GM12865 (cell line): Measurements from ENCODE around the gene INVS.

Experiments
- DNase-seq: peaks from one replicate; pipeline ENCODE4 v3.0.0; 2010; ENCODE audit warnings: low read depth
- H3K4me3 ChIP-seq: 2 replicates; pipeline ENCODE4 v1.5.1; 2011; ENCODE audit warnings: mild to moderate bottlenecking, low read depth, low read length, control low read depth
- TF ChIP-seq, protein P1 (sequence below): IDR thresholded peaks from 2 replicates; pipeline ENCODE4 v1.5.1; 2011; ENCODE audit warnings: low read length, control low read depth, low read depth, inconsistent platforms; ENCODE audit not compliant: insufficient read depth; ENCODE audit errors: missing control alignments

INVS gene

DNA sequence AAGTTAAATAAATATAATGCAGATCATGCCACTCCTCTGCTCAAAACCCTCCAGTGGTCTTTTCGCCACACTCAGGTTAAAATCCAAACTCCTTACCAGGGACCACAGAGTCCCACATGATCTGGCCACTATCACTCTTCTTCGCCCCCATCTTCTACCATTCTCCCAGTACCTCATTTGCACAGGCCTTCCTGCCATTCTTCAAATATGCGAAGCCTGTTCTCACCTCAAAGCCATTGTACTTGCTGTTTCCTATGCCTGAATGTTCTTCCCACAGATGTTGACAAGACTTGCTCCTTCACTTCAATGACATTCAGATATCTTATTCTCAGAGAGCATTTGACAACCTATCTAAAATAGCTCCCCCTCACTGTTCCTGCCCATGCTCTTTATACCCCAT is 242.8 kb downstream of the INVS start:
- H3K4me3 ChIP-seq = no peak overlapping the region
- TF ChIP-seq, protein P1, sequence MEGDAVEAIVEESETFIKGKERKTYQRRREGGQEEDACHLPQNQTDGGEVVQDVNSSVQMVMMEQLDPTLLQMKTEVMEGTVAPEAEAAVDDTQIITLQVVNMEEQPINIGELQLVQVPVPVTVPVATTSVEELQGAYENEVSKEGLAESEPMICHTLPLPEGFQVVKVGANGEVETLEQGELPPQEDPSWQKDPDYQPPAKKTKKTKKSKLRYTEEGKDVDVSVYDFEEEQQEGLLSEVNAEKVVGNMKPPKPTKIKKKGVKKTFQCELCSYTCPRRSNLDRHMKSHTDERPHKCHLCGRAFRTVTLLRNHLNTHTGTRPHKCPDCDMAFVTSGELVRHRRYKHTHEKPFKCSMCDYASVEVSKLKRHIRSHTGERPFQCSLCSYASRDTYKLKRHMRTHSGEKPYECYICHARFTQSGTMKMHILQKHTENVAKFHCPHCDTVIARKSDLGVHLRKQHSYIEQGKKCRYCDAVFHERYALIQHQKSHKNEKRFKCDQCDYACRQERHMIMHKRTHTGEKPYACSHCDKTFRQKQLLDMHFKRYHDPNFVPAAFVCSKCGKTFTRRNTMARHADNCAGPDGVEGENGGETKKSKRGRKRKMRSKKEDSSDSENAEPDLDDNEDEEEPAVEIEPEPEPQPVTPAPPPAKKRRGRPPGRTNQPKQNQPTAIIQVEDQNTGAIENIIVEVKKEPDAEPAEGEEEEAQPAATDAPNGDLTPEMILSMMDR = no peak
- DNase-seq = no peak

DNA sequence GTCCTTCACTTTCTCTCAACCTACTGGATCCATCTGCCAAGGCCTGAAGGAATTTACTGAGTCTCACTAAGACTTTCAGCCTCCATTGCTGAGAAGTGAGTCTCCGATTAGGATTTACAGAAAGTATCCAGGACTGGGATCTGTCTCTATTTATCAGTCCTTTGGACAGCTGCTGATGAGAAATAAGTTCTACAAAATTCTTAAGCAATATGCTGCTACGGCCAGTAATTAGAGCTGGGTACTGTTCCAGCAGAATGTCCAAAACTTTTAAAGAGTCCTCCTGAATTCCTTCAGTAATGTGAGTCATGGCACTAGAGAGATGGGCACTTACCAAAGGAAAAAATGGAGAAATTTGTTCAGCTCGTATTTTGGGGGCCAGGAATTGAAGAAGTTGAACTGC is 247.8 kb downstream of the INVS start:
- TF ChIP-seq, protein P1 = no peak
- no peak for DNase-seq
- no peak overlapping the region for H3K4me3 ChIP-seq

DNA sequence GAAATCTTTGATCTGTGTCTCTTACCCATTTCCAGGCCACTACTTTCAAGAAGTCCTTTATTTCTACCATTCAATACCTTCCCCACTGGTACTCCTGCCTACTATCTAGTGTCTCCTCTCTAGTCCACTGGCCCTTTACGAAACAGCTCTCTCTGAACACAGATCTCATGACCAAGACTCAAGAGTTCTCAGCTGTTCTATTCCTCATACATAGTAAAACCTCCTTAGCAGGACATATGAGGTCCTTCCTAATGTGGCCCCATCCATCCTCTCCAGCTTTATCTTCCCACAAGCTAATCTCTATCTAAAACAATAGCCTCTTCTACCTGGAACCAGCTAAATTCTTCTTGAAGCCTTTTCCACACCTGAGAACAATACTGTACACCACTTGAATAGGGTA is 251.1 kb downstream of the INVS start:
- TF ChIP-seq, protein P1 = no peak
- no peak for DNase-seq
- H3K4me3 ChIP-seq = no peak overlapping the region
